ENCODE results near the gene BMP2.

Gene BMP2

GRCh38 chr20:6770786-6771100 lies 3.3 kb downstream of the BMP2 start:
- no peak for TF ChIP-seq TEAD4 (IDR thresholded peaks at IDR 0.05)
- no peak for TF ChIP-seq TAF1 (IDR thresholded peaks at IDR 0.05; ENCODE audit: low read depth)
- no peak for TF ChIP-seq REST (IDR thresholded peaks at IDR 0.05; ENCODE audit: low read depth)
- no peak for TF ChIP-seq YY1 (IDR thresholded peaks at IDR 0.05; ENCODE audit: low read depth)
- no peak for TF ChIP-seq ZBTB7A (IDR thresholded peaks at IDR 0.05; ENCODE audit: low read depth)
- TF ChIP-seq TCF12 (IDR thresholded peaks at IDR 0.05; ENCODE audit: low read depth): no peak
- TF ChIP-seq CEBPB (IDR thresholded peaks at IDR 0.05): no peak
- no peak for TF ChIP-seq RAD21 (IDR thresholded peaks at IDR 0.05; ENCODE audit: low read depth)
- no peak for TF ChIP-seq EP300 (IDR thresholded peaks at IDR 0.05; ENCODE audit: borderline replicate concordance)
- TF ChIP-seq NFIC (IDR thresholded peaks at IDR 0.05): no peak
- no peak for TF ChIP-seq USF1 (IDR thresholded peaks at IDR 0.05)
- TF ChIP-seq FOXM1 (IDR thresholded peaks at IDR 0.05; ENCODE audit: borderline replicate concordance, low read depth): no peak
- no peak for TF ChIP-seq EGR1 (IDR thresholded peaks at IDR 0.05)
- TF ChIP-seq MAX (IDR thresholded peaks at IDR 0.05): no peak

- TF ChIP-seq FOXM1 (IDR thresholded peaks at IDR 0.05; ENCODE audit: borderline replicate concordance, low read depth): no peak
- TF ChIP-seq USF1 (IDR thresholded peaks at IDR 0.05): no peak
- TF ChIP-seq ZBTB7A (IDR thresholded peaks at IDR 0.05; ENCODE audit: low read depth): no peak
- TF ChIP-seq REST (IDR thresholded peaks at IDR 0.05; ENCODE audit: low read depth): no peak
Measured at GRCh38 chr20:6780433-6781190, 13.1 kb downstream of the BMP2 start.

GRCh38 chr20:6783752-6784151 lies 16.3 kb downstream of the BMP2 start:
- TF ChIP-seq CEBPB (IDR thresholded peaks at IDR 0.05): no peak
- no peak for TF ChIP-seq MAX (IDR thresholded peaks at IDR 0.05)
- no peak for TF ChIP-seq RAD21 (IDR thresholded peaks at IDR 0.05; ENCODE audit: low read depth)
- no peak for TF ChIP-seq EGR1 (IDR thresholded peaks at IDR 0.05)
- no peak for TF ChIP-seq YY1 (IDR thresholded peaks at IDR 0.05; ENCODE audit: low read depth)
- TF ChIP-seq CREB1 (IDR thresholded peaks at IDR 0.05; ENCODE audit: low read depth): no peak
- no peak for TF ChIP-seq EP300 (IDR thresholded peaks at IDR 0.05; ENCODE audit: borderline replicate concordance)
- no peak for TF ChIP-seq USF1 (IDR thresholded peaks at IDR 0.05)

GRCh38 chr20:6784210-6784631 lies 16.7 kb downstream of the BMP2 start:
- TF ChIP-seq TCF12 (IDR thresholded peaks at IDR 0.05; ENCODE audit: low read depth) (no peak), CREB1 (IDR thresholded peaks at IDR 0.05; ENCODE audit: low read depth) (no peak), TAF1 (IDR thresholded peaks at IDR 0.05; ENCODE audit: low read depth) (no peak)

GRCh38 chr20:6784767-6785166 lies 17.3 kb downstream of the BMP2 start:
- TF ChIP-seq MAX (IDR thresholded peaks at IDR 0.05) (no peak), TCF12 (IDR thresholded peaks at IDR 0.05; ENCODE audit: low read depth) (no peak), ZBTB7A (IDR thresholded peaks at IDR 0.05; ENCODE audit: low read depth) (no peak), YY1 (IDR thresholded peaks at IDR 0.05; ENCODE audit: low read depth) (no peak), RAD21 (IDR thresholded peaks at IDR 0.05; ENCODE audit: low read depth) (no peak), NFIC (IDR thresholded peaks at IDR 0.05) (no peak), TAF1 (IDR thresholded peaks at IDR 0.05; ENCODE audit: low read depth) (no peak), CEBPB (IDR thresholded peaks at IDR 0.05) (no peak), FOXM1 (IDR thresholded peaks at IDR 0.05; ENCODE audit: borderline replicate concordance, low read depth) (no peak), REST (IDR thresholded peaks at IDR 0.05; ENCODE audit: low read depth) (no peak)
